Measurements from ENCODE around the gene SETD1A.

Gene SETD1A

DNA sequence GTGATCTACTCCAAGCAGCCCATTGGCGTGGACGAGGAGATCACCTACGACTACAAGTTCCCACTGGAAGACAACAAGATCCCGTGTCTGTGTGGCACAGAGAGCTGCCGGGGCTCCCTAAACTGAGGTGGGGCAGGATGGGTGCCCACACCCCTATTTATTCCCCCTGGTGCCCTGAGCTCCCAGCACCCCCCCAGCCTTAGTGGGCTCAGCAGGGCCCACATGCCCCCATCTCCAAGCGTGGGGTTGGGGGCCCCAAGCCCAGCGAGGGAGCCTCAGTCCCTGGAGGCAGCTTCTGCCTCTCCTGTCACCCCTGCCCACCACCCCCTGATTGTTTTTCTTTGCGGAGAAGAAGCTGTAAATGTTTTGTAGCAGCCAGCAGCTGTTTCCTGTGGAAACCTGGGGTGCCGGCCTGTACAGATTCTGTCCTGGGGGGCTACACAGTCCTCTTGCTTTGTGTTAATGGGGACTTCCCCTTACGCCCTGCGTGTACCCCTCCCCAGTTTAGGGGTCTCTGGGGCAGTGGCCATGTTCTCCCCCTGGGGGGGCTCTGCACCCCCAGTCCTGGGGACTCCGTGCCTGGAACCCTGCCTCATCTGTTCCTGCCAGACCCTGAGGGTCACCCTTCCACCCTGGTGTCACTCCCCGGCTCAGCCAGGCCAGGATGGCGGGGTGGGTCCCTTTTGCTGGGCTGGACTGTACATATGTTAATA lies 26.5 kb downstream of the SETD1A start:
- no peak for DNase-seq

- peak; percentile 68 for DNase-seq
Observed at GRCh38 chr16:30984669-30985400, 27.3 kb downstream of the SETD1A start, which contains the start of gene HSD3B7. Gene HSD3B7, plus strand, starts transcription at chr16:30985207. Its CDS starts 452 bp downstream, at chr16:30985659.

DNA sequence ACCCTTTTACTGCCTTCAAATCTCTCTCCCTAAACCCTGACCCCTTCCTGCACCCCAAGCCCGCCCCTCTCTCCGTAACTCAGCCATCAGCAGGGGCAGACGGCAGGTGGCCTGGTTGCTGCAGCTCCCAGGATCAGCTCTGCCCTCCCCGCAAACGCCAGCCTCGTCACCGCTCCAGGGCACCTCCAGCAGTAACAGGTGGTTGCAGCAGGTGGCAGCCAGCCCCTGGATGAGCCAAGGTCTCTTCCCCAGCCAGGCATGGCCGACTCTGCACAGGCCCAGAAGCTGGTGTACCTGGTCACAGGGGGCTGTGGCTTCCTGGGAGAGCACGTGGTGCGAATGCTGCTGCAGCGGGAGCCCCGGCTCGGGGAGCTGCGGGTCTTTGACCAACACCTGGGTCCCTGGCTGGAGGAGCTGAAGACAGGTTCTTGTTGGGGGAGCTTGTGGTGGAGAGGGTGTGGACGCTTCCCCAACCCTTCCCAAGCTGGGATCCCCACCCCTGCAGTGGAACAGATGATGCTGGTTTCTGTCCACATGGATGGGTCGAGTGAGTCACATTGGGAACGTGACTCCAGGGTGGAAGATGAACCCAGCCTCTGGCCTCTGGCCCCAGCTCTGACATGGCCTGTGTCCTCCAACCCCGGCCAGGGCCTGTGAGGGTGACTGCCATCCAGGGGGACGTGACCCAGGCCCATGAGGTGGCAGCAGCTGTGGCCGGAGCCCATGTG lies 28.0 kb downstream of the SETD1A start:
- DNase-seq: no peak

DNA sequence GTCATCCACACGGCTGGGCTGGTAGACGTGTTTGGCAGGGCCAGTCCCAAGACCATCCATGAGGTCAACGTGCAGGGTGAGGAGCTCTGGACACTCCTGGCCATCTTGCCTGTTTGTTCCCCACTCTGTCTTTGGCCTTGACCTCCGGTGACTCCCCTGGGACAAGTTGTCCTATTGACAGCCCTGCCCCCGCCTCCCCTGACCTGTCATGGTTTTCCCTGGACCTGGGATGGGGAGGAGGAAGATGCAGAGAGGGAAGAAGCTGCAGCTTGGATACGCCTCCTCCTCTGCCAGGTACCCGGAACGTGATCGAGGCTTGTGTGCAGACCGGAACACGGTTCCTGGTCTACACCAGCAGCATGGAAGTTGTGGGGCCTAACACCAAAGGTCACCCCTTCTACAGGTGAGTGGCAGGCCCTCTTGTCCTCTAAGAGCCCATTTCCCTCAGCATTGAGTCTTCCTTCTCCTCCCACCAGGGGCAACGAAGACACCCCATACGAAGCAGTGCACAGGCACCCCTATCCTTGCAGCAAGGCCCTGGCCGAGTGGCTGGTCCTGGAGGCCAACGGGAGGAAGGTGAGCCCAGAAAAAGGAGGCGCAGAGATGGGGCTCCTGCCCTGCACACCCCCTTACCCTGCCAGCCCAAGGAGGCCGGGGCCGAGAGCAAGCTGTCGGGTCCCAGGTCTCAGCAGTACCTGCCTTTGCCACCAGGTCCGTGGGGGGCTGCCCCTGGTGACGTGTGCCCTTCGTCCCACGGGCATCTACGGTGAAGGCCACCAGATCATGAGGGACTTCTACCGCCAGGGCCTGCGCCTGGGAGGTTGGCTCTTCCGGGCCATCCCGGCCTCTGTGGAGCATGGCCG lies 28.8 kb downstream of the SETD1A start:
- no peak for DNase-seq

DNA sequence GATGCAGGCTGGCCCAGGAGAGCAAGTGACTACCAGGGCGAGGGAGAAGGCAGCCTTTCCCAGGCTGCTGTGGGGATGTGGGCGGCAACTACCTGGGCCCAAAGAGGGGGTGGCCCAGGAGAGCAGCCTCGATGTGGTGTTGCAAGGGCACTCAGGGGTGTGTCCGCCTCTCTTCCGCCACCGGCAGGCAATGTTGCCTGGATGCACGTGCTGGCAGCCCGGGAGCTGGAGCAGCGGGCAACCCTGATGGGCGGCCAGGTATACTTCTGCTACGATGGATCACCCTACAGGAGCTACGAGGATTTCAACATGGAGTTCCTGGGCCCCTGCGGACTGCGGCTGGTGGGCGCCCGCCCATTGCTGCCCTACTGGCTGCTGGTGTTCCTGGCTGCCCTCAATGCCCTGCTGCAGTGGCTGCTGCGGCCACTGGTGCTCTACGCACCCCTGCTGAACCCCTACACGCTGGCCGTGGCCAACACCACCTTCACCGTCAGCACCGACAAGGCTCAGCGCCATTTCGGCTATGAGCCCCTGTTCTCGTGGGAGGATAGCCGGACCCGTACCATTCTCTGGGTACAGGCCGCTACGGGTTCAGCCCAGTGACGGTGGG lies 30.1 kb downstream of the SETD1A start:
- no peak for DNase-seq

GRCh38 chr16:30989469-30990047 lies 32.0 kb downstream of the SETD1A start:
- no peak for DNase-seq

DNA sequence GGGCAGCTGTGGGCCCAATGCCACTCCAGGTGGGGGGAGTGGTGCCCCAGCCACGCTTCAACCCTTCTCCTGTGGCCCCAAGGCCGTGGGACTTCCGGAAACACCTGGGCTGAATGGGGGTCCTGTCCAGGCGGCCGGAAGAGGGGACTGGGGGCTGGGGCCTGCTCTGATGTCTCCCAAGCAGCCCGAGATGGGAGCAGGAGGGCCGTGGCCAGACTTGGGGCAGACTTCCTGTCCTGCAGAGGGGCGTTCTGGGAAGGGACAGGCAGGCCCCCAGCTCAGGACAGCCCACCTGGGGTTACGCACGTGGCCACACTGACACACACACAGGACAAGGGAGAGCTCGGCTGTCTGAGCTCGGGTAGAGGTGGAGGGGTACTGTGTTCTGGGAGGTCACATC lies 32.6 kb downstream of the SETD1A start:
- no peak for DNase-seq

- no peak for DNase-seq
Observed at GRCh38 chr16:30991052-30991451, 33.5 kb downstream of the SETD1A start.

- DNase-seq: no peak
Observed at GRCh38 chr16:30992276-30992780, 34.8 kb downstream of the SETD1A start.

DNA sequence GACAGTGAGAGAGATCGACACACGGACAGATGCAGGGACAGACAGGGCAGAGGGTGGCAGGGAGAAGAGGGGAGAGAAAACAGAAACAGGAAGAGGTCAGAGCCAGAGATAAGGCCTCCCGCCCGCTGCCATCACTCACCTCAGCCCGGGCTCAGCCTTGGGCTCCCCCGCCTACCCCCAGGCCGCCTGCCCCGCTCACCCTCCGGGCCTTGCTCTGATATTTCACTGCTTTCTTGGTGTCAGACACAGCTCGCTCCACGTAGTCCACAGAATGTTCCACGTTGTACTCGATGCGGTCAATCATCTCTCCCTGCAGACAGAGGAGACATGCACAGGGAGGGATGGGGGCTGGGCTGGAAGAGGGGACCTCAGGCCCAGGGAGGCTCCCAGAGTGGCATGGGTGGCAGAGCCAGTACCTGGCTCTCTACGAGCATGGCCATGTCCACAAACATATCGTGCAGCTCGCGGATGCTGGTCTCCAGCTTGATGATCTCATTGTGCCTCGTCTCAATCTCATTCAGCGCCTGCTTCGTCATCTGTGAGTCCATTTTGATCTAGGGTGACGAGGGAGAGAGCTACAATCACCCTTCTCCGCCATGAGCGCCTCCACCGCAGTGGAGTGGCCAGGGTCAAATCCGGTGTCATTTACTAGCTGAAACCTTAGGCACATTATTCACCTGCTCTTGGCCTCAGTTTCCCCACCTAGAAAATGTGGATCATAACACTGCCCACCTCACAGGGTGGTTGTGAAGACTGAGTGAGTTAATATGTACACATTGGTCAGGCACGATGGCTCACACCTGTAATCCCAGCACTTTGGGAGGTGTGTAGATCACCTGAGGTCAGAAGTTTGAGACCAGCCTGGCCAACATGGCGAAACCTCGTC lies 35.6 kb downstream of the SETD1A start:
- no peak for DNase-seq

- no peak for DNase-seq
Observed at GRCh38 chr16:30995927-30996323, 38.4 kb downstream of the SETD1A start.

DNA sequence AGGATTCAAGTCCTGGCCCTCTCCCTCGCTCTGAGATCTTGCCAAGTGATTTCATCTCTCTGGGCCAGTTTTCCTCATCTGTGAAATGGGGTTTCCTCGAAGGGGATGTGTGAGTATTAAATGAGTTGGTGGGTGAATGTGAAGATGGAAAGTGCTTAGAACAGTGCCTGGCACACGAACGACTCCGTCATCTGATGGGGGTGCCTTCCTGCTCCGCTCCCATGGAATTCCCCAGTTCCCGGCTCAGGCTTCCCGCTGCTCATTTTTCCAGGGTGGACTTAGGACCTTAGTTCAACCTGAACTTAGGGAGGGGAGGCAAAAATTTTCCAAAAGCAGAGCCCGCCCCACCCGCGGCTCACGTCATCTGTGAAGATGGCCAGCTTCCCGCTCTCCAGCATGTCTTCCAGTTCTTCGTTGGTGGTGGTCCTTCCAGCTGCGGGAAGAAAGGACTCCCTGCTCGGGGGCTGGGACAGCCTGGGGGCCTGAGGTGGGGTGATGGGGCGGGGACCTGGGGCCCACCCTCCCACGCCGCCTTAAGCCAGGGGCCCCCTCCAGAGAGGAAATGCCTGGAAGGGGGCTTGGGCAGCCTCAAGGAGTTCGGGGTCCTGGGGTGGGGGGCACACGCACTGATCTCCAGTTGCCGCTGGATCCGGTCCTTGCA lies 38.9 kb downstream of the SETD1A start:
- no peak for DNase-seq

DNA sequence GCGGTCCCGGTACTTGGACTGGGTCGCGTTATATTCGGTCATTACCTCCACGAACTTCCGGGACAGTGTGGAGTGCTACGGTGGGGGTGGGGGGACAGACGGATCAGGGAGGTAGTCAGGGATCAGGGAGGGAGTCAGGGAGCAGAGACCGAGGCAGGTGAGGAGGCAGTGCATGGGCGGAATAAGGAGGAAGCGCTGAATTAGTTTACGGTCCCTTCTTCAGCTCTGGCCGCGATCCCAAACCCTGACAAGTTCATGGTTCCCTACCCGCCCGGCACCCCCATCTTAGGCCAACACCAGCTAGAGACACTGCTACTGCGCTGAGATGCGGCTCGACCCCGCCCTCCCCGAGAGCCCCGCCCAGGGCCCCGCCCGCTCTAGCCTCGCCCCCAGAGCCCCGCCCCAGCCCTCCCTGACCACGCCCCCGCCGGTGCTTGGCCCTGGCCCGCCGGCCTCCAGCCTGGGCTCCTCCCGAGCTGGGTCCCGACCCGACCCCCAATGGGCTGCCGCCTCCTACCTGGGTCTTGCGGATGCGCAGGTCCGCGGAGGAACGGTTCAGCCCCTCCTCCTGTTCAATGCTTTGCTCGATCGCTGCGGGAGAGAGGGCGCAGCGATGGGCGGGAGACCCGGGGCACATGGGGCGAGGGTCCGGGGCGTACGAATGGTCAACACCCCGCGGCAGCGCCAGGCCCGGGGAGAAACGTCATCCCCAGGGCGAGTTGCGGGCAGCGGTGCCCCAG lies 39.6 kb downstream of the SETD1A start:
- peak; percentile 80 for DNase-seq

- no peak for DNase-seq
Observed at GRCh38 chr16:30997725-30998711, 40.5 kb downstream of the SETD1A start.

- DNase-seq: no peak
Observed at GRCh38 chr16:30998852-30999761, 41.6 kb downstream of the SETD1A start.

GRCh38 chr16:31000671-31001382 lies 43.3 kb downstream of the SETD1A start:
- DNase-seq: no peak

Data from CD4-positive, alpha-beta T cell treated with Interferon gamma for 1 hour (primary cell).